Kidney (tissue), 14 donors: ENCODE results near the gene UBR3. TPM values are rescaled to one million over a fixed set of nuclear protein-coding genes. Genes with fewer than 3 reads are reported as not detected.

Experiments used
- DNase-seq, 5 donors: peaks; one replicate each; pipeline ENCODE4 v3.0.0-alpha.2; 2013 to 2020
- FAIRE-seq: peaks from 2 replicates; lab custom pipeline; 2012; peaks lifted over from hg19 to GRCh38; lab: Jason Lieb, UNC
- H3K27ac ChIP-seq, 2 donors: one replicate each; pipeline ENCODE4 v1.7.0; 2013; ENCODE audit warnings: low read depth in 2 of 2, low read length in 2 of 2, inconsistent platforms in 1 of 2
- H3K27me3 ChIP-seq: one replicate; pipeline ENCODE4 v1.7.1; 2013; ENCODE audit warnings: low read length, inconsistent platforms; ENCODE audit not compliant: control insufficient read depth, insufficient read depth
- H3K36me3 ChIP-seq, 3 donors: one replicate each; pipeline versions ENCODE4 v1.7.0 to v1.7.1; 2013; ENCODE audit warnings: low read length in 3 of 3, control low read depth in 1 of 3, inconsistent platforms in 1 of 3; ENCODE audit not compliant: insufficient read depth in 3 of 3, control insufficient read depth in 2 of 3
- H3K4me1 ChIP-seq, 3 donors: one replicate each; pipeline versions ENCODE4 v1.7.0 to v1.7.1; 2013; ENCODE audit warnings: low read length in 3 of 3, inconsistent platforms in 1 of 3, low read depth in 1 of 3; ENCODE audit not compliant: control insufficient read depth in 2 of 3, insufficient read depth in 2 of 3
- H3K4me3 ChIP-seq, 3 donors: one replicate each; pipeline versions ENCODE4 v1.7.0 to v1.8.1; 2013; ENCODE audit warnings: low read length in 3 of 3, control low read depth in 1 of 3, inconsistent platforms in 1 of 3
- H3K9ac ChIP-seq, 3 donors: one replicate each; pipeline versions ENCODE4 v1.7.0 to v1.7.1; 2013; ENCODE audit warnings: low read length in 3 of 3, control low read depth in 1 of 3, inconsistent platforms in 1 of 3
- H3K9me3 ChIP-seq, 3 donors: one replicate each; pipeline versions ENCODE4 v1.7.0 to v1.7.1; 2013; ENCODE audit warnings: low read length in 3 of 3, control low read depth in 1 of 3, inconsistent platforms in 1 of 3; ENCODE audit not compliant: control insufficient read depth in 2 of 3, insufficient read depth in 1 of 3
- intact Hi-C: fragments of 100-400 bp; cut with DNase I; formaldehyde crosslinking; loops from one replicate; pipeline ENCODE4 v1.11.1; 2022
- polyA plus RNA-seq: library from polyadenylated mRNA; stranded (reverse); fragments of 350-450 nt; fragmentation: Illumina TruSeq; extraction: RNeasy Lipid Tissue Mini Kit (QIAGEN cat#74804); gene quantifications from one replicate; pipeline ENCODE4 v1.2.3, GENCODE V29; 2014; ENCODE audit warnings: low read depth, low replicate concordance; ENCODE audit not compliant: insufficient read depth
- total RNA-seq: library from RNA; stranded (reverse); fragmentation: NEBNext Ultra II Directional; extraction: Animal tissue kit (Norgen Biotek cat#: 25700); gene quantifications from one replicate; pipeline ENCODE4 v1.2.1, GENCODE V29; 2021
- TF ChIP-seq, protein P1 (sequence below): IDR thresholded peaks from 3 replicates; pipeline ENCODE4 v1.5.1; 2012; ENCODE audit warnings: mild to moderate bottlenecking, moderate library complexity, borderline replicate concordance; ENCODE audit not compliant: insufficient read depth; ENCODE audit errors: extremely low read depth
- donor health status: control.
- donor health status: control.
- donor health status: control.
- donor health status: control.
- donor health status: control.
- donor health status: DM: yes; HTN: yes; CAD: no.
- donor health status: Normal renal cell carcinoma (clear cell type).

UBR3 gene
- total and polyA plus RNA-seq, 2 donors from 2014 or later, result 10.2 to 41.0 TPM

- intact Hi-C loops, result no loop called here
- Histone ChIP-seq H3K27ac (no peak overlapping the region), H3K9me3 (no peaks in the 10 kb centered on the region), H3K9ac (no peak overlapping the region), H3K4me1 (no peaks in the 10 kb centered on the region), H3K36me3 (peaks cover 2 to 8% (median 4%) of the 10 kb centered on the region in 3 donors), H3K4me3 (no peak overlapping the region), H3K27me3 (no peaks in the 10 kb centered on the region)
- FAIRE-seq (no peak), DNase-seq (no peak)
- TF ChIP-seq, protein P1, sequence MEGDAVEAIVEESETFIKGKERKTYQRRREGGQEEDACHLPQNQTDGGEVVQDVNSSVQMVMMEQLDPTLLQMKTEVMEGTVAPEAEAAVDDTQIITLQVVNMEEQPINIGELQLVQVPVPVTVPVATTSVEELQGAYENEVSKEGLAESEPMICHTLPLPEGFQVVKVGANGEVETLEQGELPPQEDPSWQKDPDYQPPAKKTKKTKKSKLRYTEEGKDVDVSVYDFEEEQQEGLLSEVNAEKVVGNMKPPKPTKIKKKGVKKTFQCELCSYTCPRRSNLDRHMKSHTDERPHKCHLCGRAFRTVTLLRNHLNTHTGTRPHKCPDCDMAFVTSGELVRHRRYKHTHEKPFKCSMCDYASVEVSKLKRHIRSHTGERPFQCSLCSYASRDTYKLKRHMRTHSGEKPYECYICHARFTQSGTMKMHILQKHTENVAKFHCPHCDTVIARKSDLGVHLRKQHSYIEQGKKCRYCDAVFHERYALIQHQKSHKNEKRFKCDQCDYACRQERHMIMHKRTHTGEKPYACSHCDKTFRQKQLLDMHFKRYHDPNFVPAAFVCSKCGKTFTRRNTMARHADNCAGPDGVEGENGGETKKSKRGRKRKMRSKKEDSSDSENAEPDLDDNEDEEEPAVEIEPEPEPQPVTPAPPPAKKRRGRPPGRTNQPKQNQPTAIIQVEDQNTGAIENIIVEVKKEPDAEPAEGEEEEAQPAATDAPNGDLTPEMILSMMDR, result no peak
Observed at GRCh38 chr2:169916623-169917022, 89.4 kb downstream of the UBR3 start.

DNA sequence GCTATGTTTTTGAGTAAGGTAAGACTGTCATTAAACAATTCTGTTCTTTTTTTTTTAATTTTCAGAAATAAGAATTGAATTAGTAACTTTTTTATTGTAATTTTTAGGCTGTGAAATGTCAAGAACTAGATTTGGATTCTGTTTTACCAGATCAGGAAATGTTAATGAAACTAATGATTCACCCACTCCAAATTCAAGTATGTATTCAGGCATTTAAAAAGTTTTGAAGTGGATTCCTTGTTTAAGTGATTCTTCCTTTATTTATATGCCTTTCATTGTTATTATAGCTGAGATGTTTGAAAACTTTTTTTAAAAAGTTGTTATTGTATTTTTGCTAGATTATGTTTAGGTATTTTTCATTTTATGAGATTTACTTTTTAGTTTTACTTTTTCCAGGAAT, 96.7 kb downstream of the UBR3 start:
- no peaks in the 10 kb centered on the region for H3K4me1 ChIP-seq
- H3K9me3 ChIP-seq, result no peaks in the 10 kb centered on the region
- TF ChIP-seq, protein P1, result no peak
- H3K27ac ChIP-seq, result no peak overlapping the region
- no peak overlapping the region for H3K9ac ChIP-seq
- intact Hi-C loops, result no loop called here
- FAIRE-seq, result peak; percentile 70
- no peaks in the 10 kb centered on the region for H3K27me3 ChIP-seq
- DNase-seq, result no peak
- H3K36me3 ChIP-seq, result peaks cover 2 to 10% (median 4%) of the 10 kb centered on the region in 3 donors
- H3K4me3 ChIP-seq, result no peak overlapping the region

DNA sequence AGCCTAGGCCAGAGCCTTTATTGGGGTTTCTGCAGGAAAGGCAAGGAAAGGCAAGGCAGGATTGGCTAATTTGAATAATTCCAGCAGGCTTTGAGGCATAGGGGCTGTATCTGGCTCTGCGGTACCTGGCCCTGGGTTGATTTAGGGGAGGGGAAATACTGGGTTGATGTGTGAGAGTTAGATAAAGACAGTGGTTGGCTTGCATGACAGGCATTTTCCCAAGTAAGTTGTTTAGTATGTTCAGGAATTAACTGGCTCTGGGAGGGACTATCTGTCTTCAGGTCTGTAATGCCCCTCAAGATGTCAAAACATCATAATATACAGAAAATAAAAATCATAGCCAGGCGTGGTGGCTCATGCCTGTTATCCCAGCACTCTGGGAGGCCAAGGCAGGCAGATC, 98.7 kb downstream of the UBR3 start:
- no peak for FAIRE-seq
- intact Hi-C loops, result no loop called here

More for the DNA sequence above, 98.7 kb downstream of the UBR3 start:
- Histone ChIP-seq H3K9ac (no peak overlapping the region), H3K9me3 (no peaks in the 10 kb centered on the region), H3K4me3 (no peak overlapping the region), H3K4me1 (no peaks in the 10 kb centered on the region), H3K36me3 (peaks cover 4 to 15% (median 4%) of the 10 kb centered on the region in 3 donors), H3K27me3 (no peaks in the 10 kb centered on the region), H3K27ac (no peak overlapping the region)
- no peak for DNase-seq
- TF ChIP-seq, protein P1, result no peak
